Cerebellar cortex (tissue), 1 donor: ENCODE data around the gene GLCCI1.

Experiments used
- DNase-seq: peaks from one replicate; pipeline ENCODE4 v3.0.0-alpha.2; 2015; ENCODE audit warnings: low spot score

GLCCI1 gene

DNA sequence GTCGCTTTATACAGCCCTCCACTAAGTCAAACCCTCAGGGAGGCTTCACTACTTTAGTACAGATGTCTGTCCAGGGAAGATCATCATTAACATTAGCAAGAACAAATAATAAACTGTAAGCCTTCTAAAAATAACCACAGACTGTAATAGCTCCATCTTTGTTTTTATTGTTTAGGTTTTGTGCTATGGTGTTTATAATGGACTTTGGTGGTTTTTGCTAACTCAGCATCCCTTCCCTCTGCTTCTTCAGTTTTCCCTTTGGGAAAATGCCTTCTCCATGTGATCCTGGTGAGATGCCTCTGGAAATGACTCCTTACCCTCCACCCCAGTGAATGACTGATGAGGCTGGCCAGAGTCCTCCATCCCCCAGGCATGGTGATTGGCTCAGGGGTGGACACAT lies 162.1 kb downstream of the GLCCI1 start:
- no peak for DNase-seq

DNA sequence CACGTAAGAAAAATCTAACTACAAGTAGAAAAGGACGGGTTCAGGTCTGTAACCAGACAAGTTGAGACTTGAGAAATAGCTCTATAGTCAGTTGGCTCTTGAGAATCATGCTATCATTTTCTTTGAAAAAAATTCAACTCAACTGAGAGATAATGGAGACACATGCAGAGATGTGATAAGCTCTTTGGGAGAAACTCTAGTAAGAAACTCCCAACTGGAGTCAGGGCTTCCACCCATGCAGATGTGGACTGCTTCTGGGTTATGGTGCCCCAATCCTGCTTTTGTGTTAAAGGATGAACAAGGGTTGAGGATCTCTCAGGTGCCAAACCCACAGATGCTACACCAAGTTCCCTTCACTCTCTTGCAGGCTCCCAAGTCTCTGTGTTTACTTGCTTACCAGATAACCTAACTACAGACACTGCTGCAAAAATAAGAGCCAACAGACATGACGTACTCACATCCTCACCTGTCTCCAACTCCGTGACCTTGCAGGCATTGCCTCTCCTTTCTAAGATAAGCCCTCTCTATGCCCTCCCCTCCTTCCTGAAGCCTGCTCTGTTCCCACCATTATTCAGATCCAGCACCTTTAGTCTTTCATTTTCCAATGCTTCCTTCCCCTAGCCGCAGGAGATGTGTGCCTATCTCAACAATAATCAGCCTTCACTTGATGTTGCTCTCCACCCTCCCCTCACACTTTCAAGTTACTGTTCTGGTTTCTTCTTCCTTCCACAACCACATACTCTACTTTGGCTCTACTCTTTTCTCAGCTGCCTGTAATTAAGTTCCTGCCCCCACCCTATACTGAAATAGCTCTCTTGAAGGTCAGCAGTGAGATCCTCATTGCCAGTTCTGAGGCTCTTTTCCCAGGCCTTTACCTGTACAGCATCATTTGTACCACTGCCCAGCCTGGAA lies 163.4 kb downstream of the GLCCI1 start:
- no peak for DNase-seq

DNA sequence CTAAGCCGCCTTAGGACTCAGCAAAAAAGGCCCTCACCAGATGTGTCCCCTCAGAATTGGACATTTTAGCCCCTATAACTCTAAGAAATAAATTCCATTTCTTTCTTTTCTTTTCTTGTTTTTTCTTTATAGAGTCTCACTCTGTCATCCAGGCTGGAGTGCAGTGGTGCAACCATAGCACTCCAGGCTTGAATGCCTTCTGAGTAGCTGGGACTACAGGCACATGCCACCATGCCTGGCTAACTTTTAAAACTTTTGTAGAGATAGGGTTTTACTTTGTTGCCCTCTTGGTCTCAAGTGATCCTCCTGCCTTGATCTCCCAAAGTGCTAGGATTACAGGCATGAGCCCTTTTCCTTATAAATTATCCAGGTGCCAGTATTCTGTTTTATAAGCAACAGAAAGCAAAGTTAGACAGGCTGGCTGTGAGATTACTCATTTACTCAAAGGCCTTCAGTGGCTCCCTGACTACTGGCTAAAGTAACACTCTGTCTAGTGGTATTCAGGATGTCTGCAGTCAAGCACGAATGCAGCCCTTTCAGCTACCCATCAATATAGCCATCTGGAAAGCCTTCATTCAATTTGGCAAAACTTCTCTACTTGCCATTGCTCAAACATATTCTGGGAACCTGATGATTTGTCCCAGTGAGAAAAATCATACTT lies 164.7 kb downstream of the GLCCI1 start:
- DNase-seq: no peak

DNA sequence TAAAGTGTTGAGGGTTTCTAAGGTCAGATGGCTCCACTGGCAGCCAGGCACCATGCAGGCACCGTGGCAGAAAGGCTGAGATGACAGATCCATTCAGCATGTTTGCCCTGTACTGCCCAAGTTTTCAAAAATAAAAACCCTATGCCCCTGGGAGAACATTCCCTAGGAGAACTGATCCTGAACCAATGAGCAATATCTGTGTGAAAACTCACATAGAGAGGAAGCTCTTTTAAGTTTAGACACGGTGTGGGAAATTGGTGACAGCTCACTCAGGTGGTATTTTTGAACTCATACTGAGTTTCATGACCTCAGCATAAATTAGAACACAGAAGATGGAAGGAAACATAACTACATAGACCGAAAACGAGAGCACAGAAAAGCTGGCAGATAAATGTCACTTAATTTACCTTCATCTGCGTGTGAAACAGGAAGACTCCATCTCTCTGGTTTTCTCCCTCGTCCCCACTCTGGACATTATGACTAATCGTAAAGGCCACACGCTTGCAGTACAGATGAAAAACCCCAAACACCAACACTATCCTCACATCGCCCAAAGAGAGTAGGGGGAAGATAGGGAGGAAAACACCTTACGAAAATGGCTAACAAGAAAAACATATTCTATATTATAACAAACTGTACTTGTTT lies 165.6 kb downstream of the GLCCI1 start:
- DNase-seq: no peak

DNA sequence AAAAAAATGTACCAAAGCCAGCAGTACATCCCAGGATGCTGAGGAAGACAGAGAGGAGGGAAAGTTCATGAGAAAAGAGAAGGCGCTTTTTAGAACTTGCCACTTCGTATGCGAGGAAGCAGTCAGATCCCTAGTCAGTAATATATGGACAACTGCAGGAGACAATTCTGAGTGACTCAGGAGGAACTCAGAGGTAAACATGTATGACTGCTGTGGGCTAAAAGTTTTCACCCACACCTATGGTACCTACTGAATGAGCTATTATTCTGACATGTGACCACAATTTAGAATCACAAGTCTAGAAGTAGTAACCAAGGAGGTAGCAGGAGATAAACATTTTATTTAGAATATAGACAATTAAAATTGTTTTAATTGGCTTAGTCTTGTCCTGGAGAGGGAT lies 166.8 kb downstream of the GLCCI1 start:
- DNase-seq: no peak

DNA sequence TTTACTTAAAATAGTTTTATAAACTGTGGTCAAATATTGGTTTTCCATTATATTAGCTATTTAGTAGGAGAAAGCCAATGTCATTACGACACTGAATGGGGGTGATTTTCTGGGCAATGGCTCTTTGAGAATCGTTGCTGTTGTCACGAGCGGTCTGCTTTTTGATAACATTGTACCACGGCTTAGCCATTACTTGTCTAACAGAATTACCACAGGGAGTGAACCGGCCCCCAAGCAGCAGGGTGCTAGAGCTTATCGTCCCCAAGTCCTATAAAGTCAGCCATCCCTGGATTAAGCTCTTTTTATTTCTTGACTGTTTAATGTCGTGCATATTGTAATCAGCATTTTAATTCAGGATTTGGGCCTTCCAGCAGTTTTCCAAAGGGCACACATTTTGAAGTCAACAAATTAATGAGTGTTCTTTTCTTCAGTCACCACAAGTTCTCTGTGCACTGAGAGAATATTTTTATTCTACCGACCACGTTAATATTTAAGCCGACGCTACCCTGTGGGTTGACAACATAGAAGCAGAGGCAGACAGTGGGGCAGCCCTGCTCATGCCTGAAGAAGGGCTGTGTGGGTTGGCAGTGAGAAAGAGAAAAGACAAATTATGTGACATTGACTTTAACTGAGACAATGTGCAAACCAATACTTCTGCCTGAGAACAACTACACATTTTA lies 167.6 kb downstream of the GLCCI1 start:
- no peak for DNase-seq
